Activated effector memory CD4-positive, alpha-beta T cell treated with anti-CD3 and anti-CD28 coated beads, Interleukin-2, amount 50 U/mL, for 16 hours (primary cell): ENCODE results near the gene MAGI1.
"Not testable (repeated sequence)": the region's sequence is repeated elsewhere in the genome, so short reads cannot be mapped to it uniquely, and the experiment has no call there.

ENCODE experiments used
- DNase-seq: peaks from one replicate; pipeline ENCODE4 v3.0.0-alpha.2; 2020

MAGI1 gene

DNA sequence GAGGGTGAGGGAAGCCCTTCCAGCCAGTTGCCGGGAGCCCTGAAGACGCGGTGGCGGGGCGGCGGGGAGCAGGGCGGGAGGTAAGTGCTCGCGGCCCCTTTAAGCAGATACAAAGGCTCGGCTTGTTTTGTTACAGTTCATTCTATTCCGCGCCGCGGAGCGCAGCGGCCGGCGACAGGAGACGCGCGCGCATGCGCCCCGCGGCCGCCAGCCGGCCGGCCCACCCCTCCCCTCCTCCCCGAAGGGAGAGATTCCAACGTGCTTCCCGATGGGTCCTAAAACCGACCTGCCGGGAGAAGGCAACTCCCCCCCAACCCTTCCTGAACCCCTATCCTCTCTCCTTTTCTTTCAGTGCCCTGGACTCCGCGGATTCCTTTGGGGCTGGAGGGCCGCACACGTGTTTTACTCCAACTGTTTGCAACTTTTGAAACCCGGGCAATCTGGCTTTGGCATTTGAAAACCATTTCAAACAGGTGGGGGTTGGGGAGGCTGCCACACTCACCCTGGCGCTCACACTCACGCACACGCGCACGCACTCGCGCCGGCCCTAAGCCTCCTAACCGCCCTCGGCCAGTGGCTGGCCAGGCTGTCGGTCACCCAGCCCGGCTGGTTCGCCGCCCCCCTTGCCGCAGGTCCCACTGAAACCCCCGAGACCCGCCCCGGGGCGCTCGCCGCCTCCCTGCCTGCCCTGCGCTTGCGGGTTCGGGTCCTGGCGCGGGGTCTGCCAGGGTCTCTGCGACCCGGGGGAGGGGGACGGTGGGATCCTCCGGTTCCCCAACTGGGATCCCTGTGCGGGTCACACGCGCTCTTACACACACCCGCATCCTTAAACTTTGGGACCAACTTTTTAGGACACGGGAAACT is at the start of gene MAGI1:
TSS of gene MAGI1 (minus strand) at position 193 of the 864 bp plus-strand sequence. CDS start 610 bp downstream, outside the sequence.
- DNase-seq: no peak

DNA sequence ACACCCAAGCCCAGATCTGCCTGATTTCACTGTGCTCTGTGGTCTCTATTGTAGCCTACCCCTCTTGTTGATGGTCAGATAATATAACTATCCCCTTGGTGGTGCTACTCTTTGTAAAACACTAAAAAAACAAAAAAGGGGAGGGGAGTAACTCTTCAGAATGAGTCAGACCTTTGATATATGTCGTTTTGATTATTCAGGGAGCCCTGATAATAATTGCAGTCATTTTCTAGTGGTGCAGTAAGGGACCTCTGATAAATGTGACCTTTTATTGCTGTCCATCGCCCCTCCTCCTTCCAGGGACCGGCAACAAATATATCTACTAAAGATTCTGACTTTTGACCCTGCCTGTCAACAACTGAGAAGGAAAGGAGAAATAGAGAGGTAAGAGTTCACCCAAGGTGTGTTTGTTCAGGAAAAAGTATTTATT is 45.1 kb upstream of the MAGI1 start:
- DNase-seq: no peak

DNA sequence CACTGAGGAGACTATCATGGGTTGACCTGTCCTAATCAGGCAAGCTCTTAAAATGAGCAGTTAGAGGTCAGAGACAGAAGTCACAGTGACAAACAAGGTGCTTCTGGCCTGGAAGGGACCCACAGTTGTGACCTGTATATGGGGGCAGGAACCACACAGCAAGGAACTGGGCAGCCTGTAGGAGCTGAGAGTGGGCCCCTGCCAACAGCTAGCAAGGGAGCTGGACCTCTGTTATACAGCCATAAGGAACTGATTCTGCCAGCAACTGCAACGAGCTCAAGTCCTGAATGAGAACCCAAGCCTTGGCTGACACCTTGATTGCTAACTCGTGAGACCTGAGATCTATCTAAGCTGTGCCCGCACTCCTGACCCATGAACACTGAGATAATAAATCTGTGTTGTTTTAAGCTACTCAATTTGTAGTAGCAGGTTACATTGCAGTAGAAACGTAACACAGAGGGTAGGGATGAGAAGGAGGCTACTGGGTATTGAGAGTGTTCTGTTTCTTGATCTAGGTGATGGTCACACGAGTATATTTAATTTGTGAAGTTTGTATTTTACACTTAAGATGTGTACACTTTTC is 44.5 kb upstream of the MAGI1 start:
- no peak for DNase-seq

DNA sequence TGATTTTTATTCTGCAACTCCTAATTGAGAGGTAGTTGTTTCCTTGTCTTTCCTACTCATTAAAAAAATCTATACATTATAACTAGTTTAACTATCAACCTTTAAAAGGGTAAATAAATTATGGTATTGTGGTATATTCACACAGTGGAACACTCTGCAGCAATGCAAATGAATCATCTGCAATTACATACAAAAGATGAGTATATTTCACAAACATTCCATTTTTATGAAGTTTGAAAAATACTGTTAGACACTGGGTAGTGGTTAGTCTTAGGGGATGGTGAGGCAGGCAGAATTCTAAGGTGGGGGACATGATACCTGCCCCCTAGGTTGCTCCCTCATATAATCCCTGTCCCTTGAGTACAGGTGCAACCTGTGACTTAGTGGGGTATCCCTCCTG is 44.0 kb upstream of the MAGI1 start:
- no peak for DNase-seq

DNA sequence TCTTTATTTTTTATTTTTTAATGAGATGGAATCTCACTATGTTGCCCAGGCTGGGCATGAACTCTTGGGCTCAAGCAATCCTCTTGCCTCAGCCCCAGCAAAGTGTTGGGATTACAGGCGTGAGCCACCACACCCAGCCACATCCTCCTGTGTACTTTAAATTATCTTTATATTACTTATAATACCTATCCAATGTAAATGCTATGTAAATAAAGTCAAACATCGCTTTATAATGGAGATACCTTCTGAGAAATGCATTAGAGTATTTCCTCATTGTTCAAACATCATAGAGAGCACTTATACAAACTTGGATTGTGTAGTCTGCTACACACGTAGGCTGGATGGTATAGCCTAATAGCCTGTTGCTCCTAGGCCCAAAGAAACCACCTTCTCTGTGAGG is 41.4 kb upstream of the MAGI1 start:
- no peak for DNase-seq

DNA sequence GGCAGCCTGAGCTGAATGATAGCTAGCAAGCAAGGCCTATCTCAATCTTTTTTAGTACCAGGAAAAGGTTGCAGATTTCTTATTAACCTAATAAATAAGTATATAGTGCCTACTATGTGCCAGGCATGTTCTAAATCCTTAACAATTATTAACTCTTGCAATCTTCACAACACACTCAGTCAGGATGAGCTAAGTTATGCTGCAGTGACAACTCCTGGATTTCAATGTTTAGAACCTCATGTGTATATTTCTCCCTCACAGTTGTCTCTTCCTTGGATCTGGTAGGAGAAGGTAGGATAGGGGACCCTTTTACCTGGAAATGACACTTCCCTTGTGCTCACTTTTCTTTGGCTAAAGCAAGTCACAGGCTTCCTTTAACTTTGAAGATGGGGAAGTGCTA is 39.3 kb upstream of the MAGI1 start:
- DNase-seq: no peak

DNA sequence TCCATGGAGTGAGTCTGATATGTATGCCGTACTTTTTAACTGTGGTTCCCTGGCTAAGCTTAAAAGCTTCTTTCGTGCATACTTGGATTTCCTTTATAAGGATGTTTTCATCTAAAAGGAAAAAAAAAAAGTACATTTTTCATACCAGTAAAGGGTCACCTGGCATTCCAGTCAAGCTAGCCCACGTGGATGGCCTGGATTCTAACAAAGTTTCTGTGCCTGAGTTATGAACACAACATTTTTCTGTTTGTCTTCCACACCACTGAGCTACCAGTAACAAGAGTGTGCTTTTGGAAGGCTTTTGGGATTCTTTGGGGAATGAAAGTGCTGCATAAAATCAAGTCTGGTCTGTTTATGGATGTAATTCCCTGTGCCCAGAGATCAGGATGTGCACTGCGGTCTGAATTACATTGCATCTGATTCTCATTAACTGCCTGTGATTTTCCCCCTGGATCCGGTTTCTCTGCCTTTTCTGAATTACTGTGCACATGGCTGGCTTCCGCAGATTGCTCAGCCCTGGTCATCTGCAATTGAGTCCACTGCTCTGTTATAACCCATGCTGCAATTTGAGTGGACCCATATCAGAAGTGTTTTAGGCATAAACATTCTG is 38.2 kb upstream of the MAGI1 start:
- no peak for DNase-seq

DNA sequence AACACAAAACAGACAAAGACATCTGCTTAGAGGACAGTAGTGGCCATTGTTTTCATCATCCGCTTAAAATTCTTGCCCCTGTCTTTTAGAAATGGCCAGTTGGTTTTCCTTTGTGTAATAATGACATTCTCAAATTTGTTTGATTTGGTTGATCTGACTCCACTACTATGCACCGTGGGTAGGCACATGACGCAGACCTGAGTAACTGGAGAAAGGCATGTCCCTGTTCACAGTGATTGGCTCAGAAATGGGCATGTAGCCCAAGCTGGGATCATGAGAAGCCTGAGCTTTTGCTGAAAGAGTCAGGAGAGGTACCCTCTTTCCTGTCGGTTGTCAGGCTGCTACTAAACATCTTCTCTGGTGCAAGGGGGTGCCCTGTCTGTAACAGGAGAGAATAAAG is 36.6 kb upstream of the MAGI1 start:
- DNase-seq: no peak

DNA sequence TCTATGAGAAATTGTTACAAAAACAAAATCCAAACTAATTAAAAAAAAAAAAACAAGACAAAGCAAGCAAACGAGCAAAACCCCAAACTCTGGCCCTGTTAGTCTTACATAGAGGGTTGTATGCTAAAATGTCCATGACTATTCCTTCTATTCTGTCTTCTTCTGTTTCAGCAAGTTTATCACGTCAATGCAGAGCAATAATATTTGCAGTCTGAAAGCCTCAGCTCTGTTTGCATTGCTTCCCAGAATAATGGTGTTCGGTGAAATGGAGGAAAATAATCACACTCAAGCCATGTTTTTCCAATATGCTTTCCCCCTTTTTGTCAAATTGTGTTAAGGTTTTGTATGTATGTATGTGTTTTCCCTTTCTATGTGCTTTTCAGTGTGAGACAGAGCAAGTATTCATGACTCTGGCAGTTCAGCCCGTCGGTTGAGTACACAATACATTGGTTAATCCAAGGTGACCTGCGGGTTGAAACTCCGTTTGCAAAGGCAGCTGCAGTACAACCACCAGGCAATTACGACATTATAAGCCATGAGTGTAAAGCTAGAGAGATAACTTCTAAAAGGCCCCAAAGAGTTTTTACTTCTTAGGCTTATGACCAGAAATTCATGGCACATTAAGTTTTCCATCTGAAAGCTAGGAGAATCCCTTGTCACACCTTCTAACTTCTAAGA is 34.9 kb upstream of the MAGI1 start:
- no peak for DNase-seq

DNA sequence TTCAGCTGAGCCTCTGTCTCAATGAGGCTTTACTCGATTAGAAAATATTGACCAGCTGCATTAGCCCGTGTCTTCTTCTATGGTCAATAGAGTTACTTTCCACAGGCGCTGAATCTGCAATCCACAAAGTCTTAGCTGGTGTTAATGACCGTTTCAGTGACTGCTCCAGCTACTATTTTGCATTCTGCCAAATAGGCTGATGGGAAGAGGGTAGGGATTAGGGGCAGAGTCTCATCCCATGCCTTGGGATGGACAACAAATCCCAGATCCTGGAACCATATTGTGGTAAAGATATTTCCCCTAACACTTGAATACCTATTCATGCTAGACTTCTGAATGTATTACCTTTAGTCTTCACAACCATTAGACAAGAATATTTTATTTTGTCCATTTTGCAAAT is 29.5 kb upstream of the MAGI1 start:
- no peak for DNase-seq

DNA sequence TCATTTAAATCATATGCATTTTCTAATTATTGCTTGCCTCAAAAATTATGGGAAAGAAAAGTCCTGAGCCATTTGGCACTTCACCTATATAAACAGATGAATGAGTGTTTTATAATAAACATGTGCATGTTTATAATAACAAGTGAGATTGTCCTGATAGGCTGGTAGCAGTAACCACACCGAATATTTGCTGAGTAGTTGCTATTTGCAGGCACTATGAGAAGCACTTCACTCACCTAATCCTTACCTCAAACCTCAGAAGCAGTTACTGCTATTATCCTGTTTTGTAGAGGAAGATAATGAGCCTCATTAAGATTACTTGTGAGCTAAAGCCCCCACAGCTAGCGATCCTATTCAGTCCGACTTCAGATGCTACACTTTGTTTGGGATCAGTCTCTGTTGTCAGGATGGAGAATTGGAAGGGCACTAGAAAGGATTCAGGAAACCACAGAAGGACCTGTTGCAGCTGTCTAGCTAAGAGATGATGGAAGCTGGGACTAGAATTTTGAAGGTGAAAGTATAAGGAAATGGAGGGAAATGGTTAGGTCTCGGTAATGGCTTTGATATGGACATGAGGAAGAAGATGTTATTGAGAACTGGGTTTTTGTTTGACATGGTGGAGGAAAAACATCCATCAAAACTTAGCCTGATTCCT is 28.4 kb upstream of the MAGI1 start:
- DNase-seq: no peak

DNA sequence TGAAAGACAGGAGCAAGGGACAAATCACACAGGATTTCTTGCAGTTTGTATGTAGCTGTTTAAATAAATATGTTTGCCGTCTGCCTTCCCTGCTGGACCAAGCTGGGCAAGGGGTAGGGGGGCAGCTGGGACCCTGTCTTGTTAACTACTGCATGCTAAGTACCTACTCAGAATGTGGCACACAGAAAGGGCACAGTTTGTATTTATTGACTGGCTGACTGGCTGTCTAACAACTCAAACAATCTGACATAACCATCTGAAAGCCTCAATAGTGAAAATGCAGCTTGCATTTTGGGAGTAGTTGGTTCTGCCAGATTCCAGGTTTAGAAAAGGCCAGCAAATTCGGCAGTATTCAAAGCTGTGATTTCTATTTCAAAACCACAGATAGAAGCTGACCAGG is 16.6 kb upstream of the MAGI1 start:
- DNase-seq: no peak

DNA sequence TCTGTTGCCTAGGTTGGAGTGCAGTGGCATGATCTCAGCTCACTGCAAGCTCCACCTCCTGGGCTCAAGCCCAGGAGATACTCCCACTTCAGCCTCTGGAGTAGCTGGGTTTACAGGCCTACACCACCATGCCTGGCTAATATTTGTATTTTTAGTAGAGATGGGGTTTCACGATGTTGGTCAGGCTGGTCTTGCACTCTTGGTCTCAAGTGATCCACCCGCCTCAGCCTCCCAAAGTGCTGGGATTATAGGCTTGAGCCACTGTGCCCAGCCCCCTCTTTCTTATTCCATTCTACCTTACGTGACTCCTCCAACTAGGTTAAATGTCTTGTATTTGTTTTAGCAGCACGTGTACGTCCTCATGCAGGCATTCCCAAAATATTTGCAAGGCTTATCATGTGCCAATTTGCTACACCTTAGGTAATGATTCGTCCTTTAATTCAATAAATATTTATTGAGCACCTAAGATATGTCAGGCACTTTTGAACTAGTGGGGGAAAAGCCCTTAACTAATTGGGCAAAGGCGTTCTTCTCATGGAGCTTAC is 14.9 kb upstream of the MAGI1 start:
- DNase-seq: no peak

DNA sequence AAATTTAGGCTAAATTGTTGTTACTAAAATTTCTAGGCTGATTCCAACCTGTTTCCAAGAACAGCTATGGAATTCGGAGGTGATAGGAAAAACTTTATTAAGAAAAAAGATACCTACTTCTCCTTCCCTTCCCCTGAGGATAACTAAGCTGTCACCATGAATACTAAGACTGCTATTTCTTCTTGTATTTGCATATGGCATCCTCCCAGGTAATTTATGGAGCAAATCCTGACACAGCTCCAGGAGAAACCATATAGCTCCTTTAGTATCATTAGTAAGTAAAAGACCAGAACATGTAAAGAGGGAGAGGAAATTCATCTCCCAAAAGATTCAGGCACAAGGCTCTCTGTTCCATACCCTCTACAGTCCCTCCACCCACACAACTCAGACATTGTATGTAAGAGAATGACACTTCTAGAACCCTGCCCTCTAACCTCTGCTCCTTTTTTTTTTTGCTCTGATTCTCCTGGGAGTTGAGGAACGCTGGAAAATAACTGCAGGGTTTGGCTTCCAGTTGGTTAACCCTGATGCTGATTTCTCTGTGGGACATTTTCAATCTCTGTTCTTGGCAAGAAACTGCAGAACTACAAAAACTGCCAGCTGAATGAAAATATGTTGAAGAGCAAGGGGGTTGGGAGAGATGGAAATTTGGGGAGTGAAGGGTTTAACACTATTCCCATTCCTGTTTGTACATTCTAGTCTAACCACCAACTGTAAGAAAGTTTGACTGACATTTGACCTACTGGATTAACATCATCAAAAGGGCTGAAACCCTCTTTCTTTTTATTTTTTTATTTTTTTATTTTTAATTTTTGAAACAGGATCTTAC is 14.2 kb upstream of the MAGI1 start:
- no peak for DNase-seq

DNA sequence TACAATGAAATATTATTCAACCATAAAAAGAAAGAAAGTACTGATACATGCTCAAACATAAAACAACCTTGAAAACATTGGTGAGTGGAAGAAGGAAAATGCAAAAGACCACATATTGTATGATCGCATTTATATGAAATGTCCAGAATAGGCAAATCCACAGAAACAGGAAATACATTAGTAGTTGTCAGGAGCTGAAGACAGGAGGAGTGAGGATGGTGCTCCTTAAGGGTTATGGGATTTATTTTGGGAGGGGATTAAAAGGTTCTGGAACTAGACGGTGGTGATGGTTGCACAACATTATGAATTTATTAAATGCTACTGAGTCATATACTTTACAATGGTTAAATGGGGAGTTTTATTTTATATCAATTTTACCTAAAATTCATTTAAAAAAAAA is 12.1 kb upstream of the MAGI1 start:
- DNase-seq: no peak

DNA sequence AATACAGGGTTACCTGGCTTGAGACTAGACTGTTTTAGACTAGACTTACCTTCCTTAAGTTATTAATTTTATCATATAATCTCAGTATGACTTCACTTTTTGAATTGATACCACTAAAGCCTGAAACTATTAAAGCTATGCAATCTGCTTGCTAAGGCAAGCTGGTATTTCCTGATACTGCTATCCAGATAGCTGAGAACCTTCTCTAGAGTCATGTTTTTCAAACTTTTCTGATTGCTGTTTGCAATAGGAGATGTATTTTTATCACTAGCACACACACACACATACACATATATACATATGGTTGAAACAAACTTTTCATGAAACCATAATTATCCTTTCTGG is 9.3 kb upstream of the MAGI1 start:
- no peak for DNase-seq

DNA sequence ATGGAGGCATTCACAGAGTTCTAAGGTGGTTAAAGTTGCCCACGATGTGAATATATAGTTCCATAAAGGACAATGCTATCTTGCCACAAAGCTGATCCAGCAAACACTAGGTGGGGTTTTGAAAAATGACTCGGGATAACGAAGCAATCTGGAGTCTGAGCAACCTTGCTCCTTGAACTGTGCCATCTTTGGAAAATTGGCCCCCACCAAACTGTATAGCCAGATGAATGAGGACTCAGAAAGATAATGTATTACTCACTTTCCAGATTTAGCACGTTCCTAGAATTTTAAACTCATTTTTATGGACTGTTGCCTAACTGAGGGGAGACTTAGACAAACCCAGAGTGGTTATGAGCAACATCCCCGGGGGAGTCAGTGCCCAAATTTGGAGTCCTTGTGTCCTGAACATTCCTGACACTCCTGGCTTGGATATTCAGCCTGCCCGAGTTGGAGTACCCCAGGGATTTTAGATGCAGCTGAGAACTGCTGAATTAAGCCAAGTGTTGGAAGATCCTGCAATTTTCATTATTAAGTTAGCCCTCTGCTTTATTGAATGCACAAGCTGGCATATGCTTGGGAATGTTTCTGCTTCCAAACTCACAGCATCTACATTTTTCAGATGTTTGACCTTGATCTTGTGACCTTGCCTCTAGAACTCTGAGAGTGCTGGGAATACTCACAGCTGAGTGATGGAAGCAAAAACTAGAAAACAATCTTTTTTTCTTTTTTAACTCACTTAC is 8.8 kb upstream of the MAGI1 start:
- no peak for DNase-seq

DNA sequence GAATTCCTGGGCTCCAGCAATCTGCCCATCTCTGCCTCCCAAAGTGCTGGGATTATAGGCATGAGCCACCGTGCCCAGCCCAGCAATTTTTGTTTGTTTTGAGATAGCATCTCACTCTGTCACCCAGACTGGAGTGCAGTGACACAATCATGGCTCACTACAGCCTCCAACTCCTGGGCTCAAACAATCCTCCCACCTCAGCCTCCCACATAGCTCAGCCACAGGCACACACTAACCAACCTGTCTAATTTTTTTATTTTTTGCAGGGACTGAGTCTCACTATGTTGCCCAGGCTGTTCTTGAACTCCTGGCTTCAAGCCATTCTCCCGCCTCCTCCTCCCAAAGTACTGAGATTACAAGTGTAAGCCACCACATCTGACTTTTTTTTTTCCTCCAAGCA is 7.6 kb upstream of the MAGI1 start:
- DNase-seq: not testable (repeated sequence)

DNA sequence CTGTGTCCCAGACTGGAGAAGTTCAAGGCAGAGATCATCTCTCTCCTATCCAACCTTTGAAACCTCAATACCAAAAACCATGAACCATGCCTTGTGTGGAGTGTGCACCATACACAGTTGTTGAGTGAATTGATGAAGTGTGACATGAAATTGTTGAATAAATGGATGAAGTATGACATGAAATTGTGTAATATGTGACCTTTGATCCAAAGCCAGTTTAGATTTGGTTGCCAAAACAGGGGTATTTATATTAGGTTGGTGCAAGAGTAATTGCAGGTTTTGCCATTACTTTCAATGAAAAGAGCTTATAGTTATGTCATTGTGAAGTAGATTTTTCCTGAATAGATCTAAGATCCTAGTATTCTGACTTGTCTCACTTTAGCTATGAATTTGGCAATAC is 3.1 kb upstream of the MAGI1 start:
- no peak for DNase-seq

DNA sequence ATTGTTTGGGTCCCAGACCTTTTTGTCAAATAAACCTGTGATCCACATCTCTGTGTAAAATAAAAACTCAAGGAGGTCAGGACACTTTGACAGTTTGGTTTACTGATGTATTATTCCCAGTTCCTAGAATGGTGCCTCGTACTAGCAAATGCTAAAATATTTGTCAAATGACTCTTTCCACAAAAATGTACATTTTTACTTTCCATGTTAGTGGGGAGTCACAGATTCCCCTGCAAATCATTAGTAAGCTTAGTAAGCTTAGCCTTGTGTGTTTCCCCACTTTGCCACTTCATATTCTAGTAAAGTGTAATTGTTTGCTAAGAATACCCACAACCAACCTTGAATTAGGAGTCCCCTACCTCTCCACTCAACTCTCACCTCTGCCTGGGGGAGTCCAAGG is 2.4 kb upstream of the MAGI1 start:
- DNase-seq: no peak

DNA sequence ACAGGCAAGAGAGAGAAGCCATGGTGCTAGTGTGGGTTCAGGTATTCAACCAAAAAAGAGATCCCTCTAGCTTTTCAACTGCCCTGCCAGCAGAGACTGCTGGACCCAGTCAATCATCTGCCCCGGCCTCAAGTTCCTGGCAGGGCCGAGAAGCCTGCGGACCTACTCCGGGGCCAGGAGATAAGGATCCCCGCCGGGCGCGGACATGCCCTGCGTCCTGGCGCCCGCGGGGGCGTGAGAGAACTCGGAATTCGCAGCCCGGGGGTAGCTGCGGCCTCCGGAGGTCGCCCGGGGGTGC is 821 bp upstream of the MAGI1 start:
- no peak for DNase-seq

DNA sequence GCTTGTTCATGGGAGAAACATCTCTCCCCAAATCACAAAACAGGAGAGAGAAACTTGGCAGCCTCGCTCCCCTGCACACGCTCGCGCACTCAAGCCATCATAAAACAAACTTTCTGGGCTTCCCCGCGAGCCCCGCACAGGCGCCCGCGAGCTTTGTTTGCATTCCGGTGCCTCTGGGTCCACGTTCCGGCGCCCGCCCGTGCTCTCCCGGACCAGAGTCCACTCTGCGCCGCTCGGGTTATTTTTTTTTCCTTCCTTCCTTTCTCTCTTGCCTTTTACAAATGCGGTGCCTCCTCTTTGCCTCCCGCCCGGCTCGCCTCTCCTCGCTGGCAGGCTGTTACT is 363 bp downstream of the MAGI1 start:
- no peak for DNase-seq
